Measurements from ENCODE around the gene ZNF710.
A peak's percentile ranks its signal among the peaks of the same experiment; 100 is the strongest.

The ZNF710 gene

GRCh38 chr15:90016721-90017120 lies 15.6 kb downstream of the ZNF710 start:
- Mint-ChIP-seq H3K9me3 (no peaks in the 10 kb centered on the region), H3K4me1 (ENCODE audit: low read depth in 2 of 2) (peaks cover 26 to 32% of the 10 kb centered on the region in 2 donors), H3K36me3 (ENCODE audit: insufficient read depth) (peaks cover 12% of the 10 kb centered on the region), H3K27me3 (no peaks in the 10 kb centered on the region), H3K4me3 (no peak overlapping the region), H3K27ac (no peak overlapping the region)
- DNase-seq (no peak), ATAC-seq (replicated peaks) (no peak)

GRCh38 chr15:90018216-90018831 lies 17.2 kb downstream of the ZNF710 start:
- no peak overlapping the region for H3K4me3 Mint-ChIP-seq

GRCh38 chr15:90019611-90020010 lies 18.5 kb downstream of the ZNF710 start:
- H3K27ac Mint-ChIP-seq = no peak overlapping the region
- no peak overlapping the region for H3K4me3 Mint-ChIP-seq
- ATAC-seq (replicated peaks) = no peak
- no peaks in the 10 kb centered on the region for H3K27me3 Mint-ChIP-seq
- no peak for DNase-seq
- peaks cover 4% of the 10 kb centered on the region for H3K36me3 Mint-ChIP-seq (ENCODE audit: insufficient read depth)
- H3K4me1 Mint-ChIP-seq (ENCODE audit: low read depth in 2 of 2) = peaks cover 15 to 21% of the 10 kb centered on the region in 2 donors
- no peaks in the 10 kb centered on the region for H3K9me3 Mint-ChIP-seq

More at GRCh38 chr15:90018216-90018831, 17.2 kb downstream of the ZNF710 start:
- H3K36me3 Mint-ChIP-seq (ENCODE audit: insufficient read depth) = peaks cover 7% of the 10 kb centered on the region
- H3K27ac Mint-ChIP-seq = peak overlapping the region; percentile 51 to 72
- DNase-seq = no peak
- H3K27me3 Mint-ChIP-seq = no peaks in the 10 kb centered on the region
- H3K9me3 Mint-ChIP-seq = no peaks in the 10 kb centered on the region
- peaks cover 20 to 25% of the 10 kb centered on the region in 2 donors for H3K4me1 Mint-ChIP-seq (ENCODE audit: low read depth in 2 of 2)
- ATAC-seq (replicated peaks) = no peak

GRCh38 chr15:90020021-90020735 lies 19.1 kb downstream of the ZNF710 start:
- peaks cover 4% of the 10 kb centered on the region for H3K36me3 Mint-ChIP-seq (ENCODE audit: insufficient read depth)
- peak overlapping the region; percentile 32 to 46 for H3K27ac Mint-ChIP-seq
- no peak for DNase-seq
- no peak overlapping the region for H3K4me3 Mint-ChIP-seq
- H3K27me3 Mint-ChIP-seq = no peaks in the 10 kb centered on the region
- peaks cover 19 to 27% of the 10 kb centered on the region in 2 donors for H3K4me1 Mint-ChIP-seq (ENCODE audit: low read depth in 2 of 2)
- no peaks in the 10 kb centered on the region for H3K9me3 Mint-ChIP-seq
- no peak for ATAC-seq (replicated peaks)

GRCh38 chr15:90020936-90021507 lies 19.9 kb downstream of the ZNF710 start:
- H3K36me3 Mint-ChIP-seq (ENCODE audit: insufficient read depth) = peaks cover 4% of the 10 kb centered on the region
- no peak overlapping the region for H3K4me3 Mint-ChIP-seq
- no peaks in the 10 kb centered on the region for H3K9me3 Mint-ChIP-seq
- peak overlapping the region; percentile 3 to 76 for H3K27ac Mint-ChIP-seq
- peaks cover 19 to 27% of the 10 kb centered on the region in 2 donors for H3K4me1 Mint-ChIP-seq (ENCODE audit: low read depth in 2 of 2)
- DNase-seq = no peak
- no peaks in the 10 kb centered on the region for H3K27me3 Mint-ChIP-seq
- no peak for ATAC-seq (replicated peaks)

- peaks cover 19 to 27% of the 10 kb centered on the region in 2 donors for H3K4me1 Mint-ChIP-seq (ENCODE audit: low read depth in 2 of 2)
Measured at GRCh38 chr15:90022345-90022744, 21.2 kb downstream of the ZNF710 start.

GRCh38 chr15:90022905-90023700 lies 22.0 kb downstream of the ZNF710 start:
- no peak for DNase-seq
- Mint-ChIP-seq H3K36me3 (ENCODE audit: insufficient read depth) (no peaks in the 10 kb centered on the region), H3K4me1 (ENCODE audit: low read depth in 2 of 2) (peaks cover 17 to 24% of the 10 kb centered on the region in 2 donors), H3K27me3 (no peaks in the 10 kb centered on the region), H3K27ac (no peak overlapping the region), H3K9me3 (no peaks in the 10 kb centered on the region), H3K4me3 (no peak overlapping the region)
- ATAC-seq (replicated peaks) = no peak

More at GRCh38 chr15:90022345-90022744, 21.2 kb downstream of the ZNF710 start:
- DNase-seq = no peak
- H3K4me3 Mint-ChIP-seq = no peak overlapping the region
- H3K9me3 Mint-ChIP-seq = no peaks in the 10 kb centered on the region
- H3K36me3 Mint-ChIP-seq (ENCODE audit: insufficient read depth) = no peaks in the 10 kb centered on the region
- no peak for ATAC-seq (replicated peaks)
- peak overlapping the region in 1 of 2 donors; percentile 76 for H3K27ac Mint-ChIP-seq
- H3K27me3 Mint-ChIP-seq = no peaks in the 10 kb centered on the region

GRCh38 chr15:90024406-90024805 lies 23.3 kb downstream of the ZNF710 start:
- Mint-ChIP-seq H3K4me3 (no peak overlapping the region), H3K27me3 (no peaks in the 10 kb centered on the region), H3K4me1 (ENCODE audit: low read depth in 2 of 2) (peaks cover 17% of the 10 kb centered on the region in 2 donors), H3K9me3 (no peaks in the 10 kb centered on the region), H3K36me3 (ENCODE audit: insufficient read depth) (peaks cover 4% of the 10 kb centered on the region), H3K27ac (peak overlapping the region in 1 of 2 donors; percentile 18)
- no peak for DNase-seq
- no peak for ATAC-seq (replicated peaks)

GRCh38 chr15:90025489-90026033 lies 24.4 kb downstream of the ZNF710 start:
- ATAC-seq (replicated peaks) = no peak
- Mint-ChIP-seq H3K4me1 (ENCODE audit: low read depth in 2 of 2) (peaks cover 16 to 17% of the 10 kb centered on the region in 2 donors), H3K4me3 (no peak overlapping the region), H3K9me3 (no peaks in the 10 kb centered on the region), H3K27ac (peak overlapping the region in 1 of 2 donors; percentile 64), H3K27me3 (no peaks in the 10 kb centered on the region), H3K36me3 (ENCODE audit: insufficient read depth) (peaks cover 4% of the 10 kb centered on the region)
- no peak for DNase-seq

GRCh38 chr15:90028376-90028944 lies 27.3 kb downstream of the ZNF710 start:
- peaks cover 28 to 30% of the 10 kb centered on the region in 2 donors for H3K4me1 Mint-ChIP-seq (ENCODE audit: low read depth in 2 of 2)
- no peaks in the 10 kb centered on the region for H3K9me3 Mint-ChIP-seq
- ATAC-seq (replicated peaks) = no peak
- H3K36me3 Mint-ChIP-seq (ENCODE audit: insufficient read depth) = peaks cover 4% of the 10 kb centered on the region
- no peak overlapping the region for H3K27ac Mint-ChIP-seq
- no peak for DNase-seq
- H3K4me3 Mint-ChIP-seq = no peak overlapping the region
- no peaks in the 10 kb centered on the region for H3K27me3 Mint-ChIP-seq

- Mint-ChIP-seq H3K4me1 (ENCODE audit: low read depth in 2 of 2) (peaks cover 33 to 35% of the 10 kb centered on the region in 2 donors), H3K36me3 (ENCODE audit: insufficient read depth) (peaks cover 6% of the 10 kb centered on the region), H3K4me3 (no peak overlapping the region), H3K9me3 (no peaks in the 10 kb centered on the region), H3K27ac (no peak overlapping the region), H3K27me3 (no peaks in the 10 kb centered on the region)
- DNase-seq (no peak), ATAC-seq (replicated peaks) (no peak)
Measured at GRCh38 chr15:90029024-90029423, 27.9 kb downstream of the ZNF710 start.

GRCh38 chr15:90030376-90030775 lies 29.3 kb downstream of the ZNF710 start:
- ATAC-seq (replicated peaks) (no peak), DNase-seq (no peak)
- H3K4me1 Mint-ChIP-seq (ENCODE audit: low read depth in 2 of 2) = peaks cover 33 to 35% of the 10 kb centered on the region in 2 donors
- H3K27me3 Mint-ChIP-seq = no peaks in the 10 kb centered on the region
- H3K4me3 Mint-ChIP-seq = peak overlapping the region in 1 of 2 donors; percentile 27
- H3K36me3 Mint-ChIP-seq (ENCODE audit: insufficient read depth) = peaks cover 12% of the 10 kb centered on the region
- H3K9me3 Mint-ChIP-seq = no peaks in the 10 kb centered on the region
- H3K27ac Mint-ChIP-seq = no peak overlapping the region
